Measurements from ENCODE around the gene PDIA6. TPM values are rescaled to one million over a fixed set of nuclear protein-coding genes. Genes with fewer than 3 reads are reported as not detected.

The PDIA6 gene
- total RNA-seq, 6 experiments from 2014 or later: 336 to 356 (median 351) TPM

DNA sequence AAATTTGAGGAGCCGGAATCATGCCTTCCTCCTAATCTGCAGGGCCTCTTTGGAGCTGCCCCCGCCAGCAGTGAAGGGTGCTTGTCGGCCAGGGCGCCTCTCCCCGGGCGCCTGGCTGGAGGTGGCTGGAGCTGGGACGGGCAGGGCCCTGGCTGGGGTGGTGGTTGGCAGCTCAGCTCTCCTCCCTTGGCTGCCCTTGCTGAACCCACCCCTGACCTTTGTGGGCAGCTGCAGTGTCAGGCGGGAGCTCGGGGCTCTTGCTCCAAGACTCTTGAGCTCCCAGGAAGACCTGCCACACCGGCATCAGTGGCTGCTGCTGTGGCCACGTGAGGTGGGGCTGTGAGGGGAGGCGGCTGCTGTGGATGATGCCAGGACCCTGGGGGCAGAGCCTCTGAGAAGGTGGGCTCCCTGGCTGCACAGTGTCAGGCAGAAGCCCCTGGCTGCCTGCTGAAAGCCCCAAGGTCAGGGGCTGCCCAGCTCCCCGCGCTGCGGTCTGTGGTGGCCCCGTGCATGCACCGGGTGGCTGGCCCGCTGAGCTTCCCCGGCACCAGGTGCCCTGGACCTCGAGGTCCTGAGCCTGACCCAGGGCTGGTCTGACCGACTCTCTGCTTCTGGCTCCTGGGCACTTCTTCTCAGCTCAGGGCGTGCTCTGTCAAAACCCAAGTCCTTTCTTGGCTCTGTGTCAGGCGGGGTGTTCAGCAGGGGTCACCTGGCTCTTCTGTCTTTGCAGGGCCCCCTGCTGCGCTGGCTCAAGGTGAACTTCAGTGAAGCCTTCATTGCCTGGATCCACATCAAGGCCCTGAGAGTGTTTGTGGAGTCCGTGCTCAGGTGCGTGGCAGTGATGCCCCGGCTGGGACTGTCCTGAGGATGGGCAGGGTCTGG is 34.5 kb downstream of the PDIA6 start:
- Mint-ChIP-seq H3K27ac (no peak overlapping the region), H3K36me3 (ENCODE audit: low read depth) (0 out of 2 replicates have a peak, but pooled peaks cover 5% of the 10 kb centered on the region), H3K4me1 (ENCODE audit: low read depth) (peaks cover under 1% of the 10 kb centered on the region; the same call in 1 of the 2 replicates), H3K4me3 (no peak overlapping the region), H3K9me3 (no peaks in the 10 kb centered on the region), H3K27me3 (ENCODE audit: insufficient read depth) (no peaks in the 10 kb centered on the region; the same call in none of the 2 replicates)
- TF ChIP-seq, protein P1, sequence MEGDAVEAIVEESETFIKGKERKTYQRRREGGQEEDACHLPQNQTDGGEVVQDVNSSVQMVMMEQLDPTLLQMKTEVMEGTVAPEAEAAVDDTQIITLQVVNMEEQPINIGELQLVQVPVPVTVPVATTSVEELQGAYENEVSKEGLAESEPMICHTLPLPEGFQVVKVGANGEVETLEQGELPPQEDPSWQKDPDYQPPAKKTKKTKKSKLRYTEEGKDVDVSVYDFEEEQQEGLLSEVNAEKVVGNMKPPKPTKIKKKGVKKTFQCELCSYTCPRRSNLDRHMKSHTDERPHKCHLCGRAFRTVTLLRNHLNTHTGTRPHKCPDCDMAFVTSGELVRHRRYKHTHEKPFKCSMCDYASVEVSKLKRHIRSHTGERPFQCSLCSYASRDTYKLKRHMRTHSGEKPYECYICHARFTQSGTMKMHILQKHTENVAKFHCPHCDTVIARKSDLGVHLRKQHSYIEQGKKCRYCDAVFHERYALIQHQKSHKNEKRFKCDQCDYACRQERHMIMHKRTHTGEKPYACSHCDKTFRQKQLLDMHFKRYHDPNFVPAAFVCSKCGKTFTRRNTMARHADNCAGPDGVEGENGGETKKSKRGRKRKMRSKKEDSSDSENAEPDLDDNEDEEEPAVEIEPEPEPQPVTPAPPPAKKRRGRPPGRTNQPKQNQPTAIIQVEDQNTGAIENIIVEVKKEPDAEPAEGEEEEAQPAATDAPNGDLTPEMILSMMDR (IDR thresholded peaks at IDR 0.05): no peak
- DNase-seq: no peak

DNA sequence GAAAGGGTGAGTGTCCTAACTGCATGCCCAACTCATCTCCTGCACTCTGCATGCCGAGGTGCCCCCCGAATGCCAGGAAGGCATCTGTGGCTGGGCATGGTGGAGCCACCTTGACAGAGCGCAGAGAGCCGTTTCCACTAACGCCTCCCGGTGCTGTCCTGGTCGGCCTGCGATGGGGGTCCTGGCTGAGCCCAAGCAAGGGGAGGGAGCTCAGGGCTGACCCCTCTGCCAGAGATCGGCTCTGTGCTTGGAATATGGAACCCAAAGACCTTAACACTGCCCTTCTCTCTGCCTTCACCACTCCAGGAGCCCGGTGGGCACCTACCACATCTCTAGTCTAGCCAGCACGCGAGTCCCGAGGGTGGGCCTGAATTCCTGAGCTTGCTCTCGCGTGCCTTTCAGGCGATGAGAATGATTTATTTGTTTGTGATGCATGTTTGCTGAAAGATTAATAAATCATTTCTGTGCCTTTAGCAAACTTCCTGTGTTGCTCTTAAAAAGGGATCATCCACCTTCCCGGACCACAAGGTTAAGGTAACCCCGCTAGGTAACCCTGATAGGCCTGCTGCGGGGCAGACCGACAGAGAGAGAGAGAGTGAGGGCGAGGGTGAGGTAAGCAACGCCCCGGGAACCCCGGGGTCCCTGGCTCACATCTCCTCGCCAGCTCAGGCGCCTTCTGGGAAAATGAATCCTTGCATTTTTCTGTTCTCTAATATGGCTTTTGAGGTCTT is 35.3 kb downstream of the PDIA6 start:
- 0 out of 2 replicates have a peak, but pooled peaks cover 5% of the 10 kb centered on the region for H3K36me3 Mint-ChIP-seq (ENCODE audit: low read depth)
- no peak overlapping the region for H3K27ac Mint-ChIP-seq
- H3K27me3 Mint-ChIP-seq (ENCODE audit: insufficient read depth): no peaks in the 10 kb centered on the region; the same call in none of the 2 replicates
- TF ChIP-seq, protein P1 (IDR thresholded peaks at IDR 0.05): no peak
- H3K9me3 Mint-ChIP-seq: no peaks in the 10 kb centered on the region
- H3K4me1 Mint-ChIP-seq (ENCODE audit: low read depth): no peaks in the 10 kb centered on the region
- DNase-seq: no peak
- H3K4me3 Mint-ChIP-seq: no peak overlapping the region

DNA sequence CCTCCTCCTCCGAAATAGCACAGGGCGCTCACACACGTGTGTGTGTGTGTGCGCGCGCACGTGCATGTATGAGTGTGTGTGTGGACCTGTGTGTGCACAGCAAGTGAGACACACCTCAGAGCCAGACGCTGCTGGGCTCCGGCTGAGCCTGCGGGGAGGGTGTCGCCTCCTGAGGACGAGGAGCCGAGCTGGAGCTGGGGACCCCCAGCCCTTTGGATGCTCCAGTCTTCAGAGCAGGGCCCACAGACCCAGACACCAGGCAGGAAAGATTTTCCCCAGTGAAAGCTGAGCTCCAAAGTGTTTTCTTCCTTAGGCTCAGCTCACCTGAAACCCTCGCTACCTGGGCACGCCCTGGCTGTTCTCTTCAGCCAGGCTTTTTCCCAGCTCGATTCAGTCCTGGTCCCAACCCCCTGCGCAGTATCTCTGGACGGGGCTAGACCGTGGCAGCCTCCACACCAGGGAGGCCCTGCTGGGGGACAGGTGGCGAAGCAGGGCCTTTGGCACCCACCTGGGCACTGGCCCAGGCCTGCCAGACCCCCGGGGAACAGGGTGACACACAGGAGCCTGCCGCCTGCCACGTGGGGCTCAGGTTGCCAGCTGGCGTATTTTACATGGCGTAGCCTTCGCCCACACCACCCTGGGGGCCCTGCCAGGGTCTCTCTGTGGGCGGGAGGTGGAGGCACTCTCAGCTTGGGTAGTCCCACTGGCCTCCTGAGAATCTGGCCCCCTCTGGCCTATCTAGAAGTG is 36.2 kb downstream of the PDIA6 start:
- DNase-seq: no peak
- Mint-ChIP-seq H3K27ac (no peak overlapping the region), H3K9me3 (no peaks in the 10 kb centered on the region), H3K4me3 (no peak overlapping the region), H3K36me3 (ENCODE audit: low read depth) (0 out of 2 replicates have a peak, but pooled peaks cover 5% of the 10 kb centered on the region), H3K27me3 (ENCODE audit: insufficient read depth) (no peaks in the 10 kb centered on the region; the same call in none of the 2 replicates), H3K4me1 (ENCODE audit: low read depth) (no peaks in the 10 kb centered on the region)
- TF ChIP-seq, protein P1 (IDR thresholded peaks at IDR 0.05): no peak

DNA sequence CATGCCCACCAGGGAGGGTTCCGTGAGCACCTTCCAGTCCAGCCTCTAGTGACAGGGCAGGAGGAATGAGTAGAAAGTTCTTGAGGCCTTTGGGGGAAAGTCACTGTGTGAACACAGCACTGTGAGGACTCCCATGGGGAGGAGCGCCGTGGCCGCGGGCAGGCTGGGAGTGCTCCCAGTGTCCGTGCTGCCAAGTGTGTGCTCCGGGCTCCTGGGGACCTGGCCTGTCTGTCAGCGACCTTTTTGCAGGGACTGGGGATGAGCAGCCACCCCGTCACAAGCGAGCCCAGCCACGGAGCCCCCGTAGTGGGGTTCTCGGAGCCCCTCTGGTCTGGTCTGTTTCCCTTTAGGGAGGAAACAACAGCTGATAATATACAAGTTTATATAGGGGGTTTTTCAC is 36.8 kb downstream of the PDIA6 start:
- no peak for DNase-seq
- TF ChIP-seq, protein P1 (IDR thresholded peaks at IDR 0.05): no peak
- Mint-ChIP-seq H3K4me3 (no peak overlapping the region), H3K4me1 (ENCODE audit: low read depth) (no peaks in the 10 kb centered on the region), H3K9me3 (no peaks in the 10 kb centered on the region), H3K36me3 (ENCODE audit: low read depth) (0 out of 2 replicates have a peak, but pooled peaks cover 5% of the 10 kb centered on the region), H3K27ac (no peak overlapping the region), H3K27me3 (ENCODE audit: insufficient read depth) (peaks cover 1% of the 10 kb centered on the region)
